Ovary (tissue), 9 donors: Measurements from ENCODE around the gene GSTT4. TPM values are rescaled to one million over a fixed set of nuclear protein-coding genes. Genes with fewer than 3 reads are reported as not detected.

ENCODE experiments used
- DNase-seq, 5 donors: peaks; one replicate each; pipeline ENCODE4 v3.0.0-alpha.2; 2019 to 2020
- H3K27ac ChIP-seq, 2 donors: fragments of 200-600 bp; one replicate each; pipeline versions ENCODE4 v1.5.1 to v1.8.0; 2019 to 2022
- H3K27me3 ChIP-seq: fragments of 200-600 bp; one replicate; pipeline ENCODE4 v1.8.0; 2022
- H3K36me3 ChIP-seq: fragments of 200-600 bp; sonication (generic); one replicate; pipeline ENCODE4 v1.5.1; 2019
- H3K4me1 ChIP-seq: one replicate; pipeline ENCODE4 v1.8.1; 2013; ENCODE audit warnings: mild to moderate bottlenecking, moderate library complexity; ENCODE audit not compliant: insufficient read depth
- H3K4me3 ChIP-seq: fragments of 200-600 bp; sonication (generic); one replicate; pipeline ENCODE4 v1.5.1; 2017
- H3K9me3 ChIP-seq, 2 donors: fragments of 200-600 bp in 1 of 2; sonication (generic) in 1 of 2; one replicate each; pipeline versions ENCODE4 v1.5.1 to v1.8.1; 2013 to 2019; ENCODE audit warnings: mild to moderate bottlenecking in 1 of 2, moderate library complexity in 1 of 2
- EP300 ChIP-seq: sonication (generic); formaldehyde crosslinking; IDR thresholded peaks from one replicate; pipeline ENCODE4 v1.6.1; 2017; ENCODE audit warnings: antibody characterized with exemption
- POLR2A ChIP-seq: fragments of 450-650 bp; IDR thresholded peaks from one replicate; pipeline ENCODE4 v1.6.1; 2017; ENCODE audit warnings: antibody characterized with exemption, mild to moderate bottlenecking, moderate library complexity
- WGBS, 3 donors: extraction: QIAGEN DNeasy Blood & Tissue Kit in 1 of 3; methylation state at CpG; one replicate each; pipeline versions ENCODE4 v1.1.5 to v1.1.7; 2013 to 2017; 5-methylcytosine and 5-hydroxymethylcytosine counted together
- intact Hi-C, 4 donors: fragments of 100-400 bp; cut with DNase I; formaldehyde crosslinking; loops; one replicate each; pipeline versions ENCODE4 v1.11.0 to v1.15.1; 2022 to 2023
- polyA plus RNA-seq, 2 donors: library from polyadenylated mRNA; stranded (reverse); fragments of 200-250 nt in 1 of 2; fragments of 350-450 nt in 1 of 2; fragmentation: Illumina TruSeq in 1 of 2; extraction: RNeasy Lipid Tissue Mini Kit (QIAGEN cat#74804) in 1 of 2; gene quantifications; one replicate each; pipeline ENCODE4 v1.2.3, GENCODE V29; 2013 to 2014
- total RNA-seq, 7 donors: library from RNA; depleted of rRNA in 2 of 7; stranded (reverse); fragments of >200 nt in 2 of 7; fragmentation: NEBNext Ultra II Directional in 3 of 7; extraction: Animal tissue kit (Norgen Biotek cat#: 25700) in 3 of 7; gene quantifications; one replicate each; pipeline versions ENCODE4 v1.1.0 to v1.2.4, GENCODE V29; 2016 to 2023
- TF ChIP-seq, protein P1 (sequence below), 3 donors: fragments of 450-650 bp in 2 of 3; fragments of 200-600 bp in 1 of 3; IDR thresholded peaks; one replicate each; pipeline versions ENCODE4 v1.5.1 to v1.8.0; 2016 to 2022; ENCODE audit warnings: antibody characterized with exemption in 3 of 3, mild to moderate bottlenecking in 1 of 3
- donor health status: DM: no; HTN: no; CAD: no; lungs with moderate emphysema.
- donor health status: DM: no; HTN: no; CAD: no.
- donor health status: Bipolar disorder and iron deficiency.
- donor health status: DM: yes; HTN: yes; CAD: no.
- donor health status: DM: no; HTN: no; CAD: no.
- donor health status: DM: yes; HTN: yes; CAD: no.

Gene GSTT4
- total and polyA plus RNA-seq, 9 donors = not detected

DNA sequence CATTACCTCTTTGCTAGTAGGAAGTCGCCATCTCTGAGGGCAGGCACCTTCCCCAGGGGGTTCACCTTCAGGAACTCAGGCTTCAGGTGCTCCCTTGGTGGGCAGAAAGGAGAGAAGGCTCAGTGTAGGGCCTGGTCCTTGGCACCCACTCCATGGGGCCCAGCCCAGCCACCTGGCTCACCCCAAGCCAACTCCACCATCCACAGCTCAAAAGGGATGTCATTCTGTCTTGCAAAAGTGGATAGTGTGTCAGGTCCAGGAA, 2.7 kb upstream of the GSTT4 start:
- Histone ChIP-seq H3K27me3 (no peaks in the 10 kb centered on the region), H3K36me3 (no peaks in the 10 kb centered on the region), H3K27ac (no peak overlapping the region), H3K9me3 (no peaks in the 10 kb centered on the region), H3K4me1 (no peaks in the 10 kb centered on the region), H3K4me3 (no peak overlapping the region)
- TF ChIP-seq, protein P1, sequence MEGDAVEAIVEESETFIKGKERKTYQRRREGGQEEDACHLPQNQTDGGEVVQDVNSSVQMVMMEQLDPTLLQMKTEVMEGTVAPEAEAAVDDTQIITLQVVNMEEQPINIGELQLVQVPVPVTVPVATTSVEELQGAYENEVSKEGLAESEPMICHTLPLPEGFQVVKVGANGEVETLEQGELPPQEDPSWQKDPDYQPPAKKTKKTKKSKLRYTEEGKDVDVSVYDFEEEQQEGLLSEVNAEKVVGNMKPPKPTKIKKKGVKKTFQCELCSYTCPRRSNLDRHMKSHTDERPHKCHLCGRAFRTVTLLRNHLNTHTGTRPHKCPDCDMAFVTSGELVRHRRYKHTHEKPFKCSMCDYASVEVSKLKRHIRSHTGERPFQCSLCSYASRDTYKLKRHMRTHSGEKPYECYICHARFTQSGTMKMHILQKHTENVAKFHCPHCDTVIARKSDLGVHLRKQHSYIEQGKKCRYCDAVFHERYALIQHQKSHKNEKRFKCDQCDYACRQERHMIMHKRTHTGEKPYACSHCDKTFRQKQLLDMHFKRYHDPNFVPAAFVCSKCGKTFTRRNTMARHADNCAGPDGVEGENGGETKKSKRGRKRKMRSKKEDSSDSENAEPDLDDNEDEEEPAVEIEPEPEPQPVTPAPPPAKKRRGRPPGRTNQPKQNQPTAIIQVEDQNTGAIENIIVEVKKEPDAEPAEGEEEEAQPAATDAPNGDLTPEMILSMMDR (IDR thresholded peaks at IDR 0.05) = no peak
- TF ChIP-seq EP300 = no peak
- TF ChIP-seq POLR2A = no peak
- intact Hi-C loops = loop anchor here in 1 of 4 donors (5.0 kb wide), 1 partner anchor 164 kb away; no protein-coding TSS in a partner anchor
- DNase-seq = no peak
- whole genome bisulfite sequencing, 3 donors = 84 to 92% (median 91%) methylated on average over 1 of the region's 1 CpG

DNA sequence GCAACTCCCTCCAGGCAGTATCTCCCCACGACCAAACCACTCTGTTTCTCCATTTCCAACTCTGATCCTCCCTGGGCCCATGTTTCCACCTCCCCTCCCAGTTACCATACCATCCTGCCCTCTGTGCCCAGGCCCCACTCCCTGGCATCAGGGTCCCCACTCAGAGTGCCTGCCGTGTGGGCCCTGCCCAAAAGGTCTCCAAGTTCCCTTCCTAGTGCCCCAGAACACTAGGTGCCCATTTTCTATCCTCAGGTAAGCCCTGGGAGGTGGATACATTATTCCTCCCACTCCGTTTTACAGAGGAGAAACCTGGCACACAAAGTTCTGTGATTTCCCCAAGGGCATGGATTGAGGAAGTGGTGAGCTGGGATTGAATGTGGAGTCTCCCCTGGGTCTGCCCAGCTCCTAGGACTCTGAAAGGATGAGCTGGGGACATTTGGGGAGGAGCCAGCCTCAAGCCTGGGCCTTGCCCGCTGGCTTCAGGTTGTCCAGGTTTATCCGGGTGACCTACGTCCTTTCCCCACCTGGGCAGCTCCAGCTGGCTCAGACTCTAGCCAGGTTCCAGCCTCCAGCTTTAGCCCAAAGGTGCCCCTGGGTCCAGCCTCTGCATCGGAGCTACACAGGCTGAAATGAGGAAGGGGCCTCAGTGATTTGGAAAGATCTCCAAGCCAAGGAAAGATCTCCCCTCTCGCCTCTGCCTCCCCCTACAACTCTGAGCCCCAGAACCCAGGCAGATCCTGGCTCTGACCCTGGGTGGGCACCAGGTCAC, 2.2 kb upstream of the GSTT4 start:
- intact Hi-C loops = loop anchor here in 1 of 4 donors (5.0 kb wide), 1 partner anchor 165 kb away; no protein-coding TSS in a partner anchor
- Histone ChIP-seq H3K36me3 (no peaks in the 10 kb centered on the region), H3K27me3 (no peaks in the 10 kb centered on the region), H3K4me3 (no peak overlapping the region), H3K9me3 (no peaks in the 10 kb centered on the region), H3K27ac (no peak overlapping the region), H3K4me1 (no peaks in the 10 kb centered on the region)
- 76 to 81% (median 77%) methylated on average over 8 of the region's 8 CpGs for WGBS, 3 donors
- TF ChIP-seq, protein P1 (IDR thresholded peaks at IDR 0.05) = no peak
- TF ChIP-seq POLR2A = no peak
- TF ChIP-seq EP300 = no peak
- no peak for DNase-seq

DNA sequence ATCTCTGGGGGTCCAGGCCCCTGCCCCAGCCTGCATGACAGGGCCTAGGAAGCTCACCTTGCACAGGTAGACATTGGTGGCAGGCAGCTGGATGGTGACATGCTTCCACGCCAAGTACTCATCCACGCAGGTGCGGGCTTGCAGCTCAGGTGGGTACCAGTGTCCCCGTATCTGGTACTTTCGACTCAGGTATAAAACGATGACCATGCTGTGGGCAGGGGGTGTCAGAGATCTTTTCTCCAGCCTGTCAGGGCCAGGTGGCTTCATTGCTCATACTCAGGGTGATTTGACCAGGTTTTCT, 1.6 kb upstream of the GSTT4 start:
- H3K36me3 ChIP-seq = no peaks in the 10 kb centered on the region
- H3K4me3 ChIP-seq = no peak overlapping the region
- no peak for DNase-seq
- WGBS, 3 donors = 86 to 89% (median 88%) methylated on average over 6 of the region's 6 CpGs
- TF ChIP-seq EP300 (no peak), POLR2A (no peak)
- TF ChIP-seq, protein P1 (IDR thresholded peaks at IDR 0.05) = no peak
- H3K4me1 ChIP-seq = no peaks in the 10 kb centered on the region
- intact Hi-C loops = loop anchor here in 1 of 4 donors (5.0 kb wide), 1 partner anchor 165 kb away; no protein-coding TSS in a partner anchor
- H3K9me3 ChIP-seq = no peaks in the 10 kb centered on the region
- H3K27ac ChIP-seq = no peak overlapping the region
- no peaks in the 10 kb centered on the region for H3K27me3 ChIP-seq

DNA sequence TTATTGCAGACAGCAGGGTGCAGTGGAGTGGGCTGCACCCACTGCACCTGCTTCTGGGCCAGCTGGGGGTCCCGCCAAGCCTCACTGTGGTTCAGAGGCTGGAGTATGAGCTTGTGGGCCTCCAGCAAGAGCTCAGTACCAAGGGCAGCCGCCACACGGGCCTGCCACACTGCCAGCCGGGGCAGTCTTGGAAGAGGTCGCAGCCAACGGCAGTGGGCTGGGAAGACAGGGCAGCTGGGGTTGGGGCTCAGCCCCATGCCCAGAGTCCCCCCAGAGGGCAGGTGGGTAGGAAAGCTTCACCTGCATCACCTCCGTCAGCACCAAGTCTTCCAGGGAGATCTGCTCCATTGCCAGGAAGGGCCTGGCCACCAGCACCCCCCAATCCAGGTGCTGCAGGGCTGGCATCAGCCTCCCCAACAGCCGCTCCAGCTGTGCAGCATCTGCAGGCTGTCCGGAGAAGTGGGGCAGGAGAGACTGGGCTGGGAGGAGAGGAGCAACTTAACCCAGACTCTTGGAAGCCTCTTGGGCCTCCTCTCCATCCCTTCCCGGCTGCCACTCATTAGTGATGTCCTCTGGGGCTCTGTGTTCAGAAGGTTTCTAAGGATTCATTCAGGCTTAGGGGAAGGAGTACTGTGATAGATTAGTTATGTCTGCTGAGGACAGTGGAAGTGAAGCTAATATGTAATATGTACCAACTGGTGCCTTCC, 1.1 kb upstream of the GSTT4 start:
- TF ChIP-seq, protein P1 (IDR thresholded peaks at IDR 0.05) = no peak
- no peak for TF ChIP-seq EP300
- no peak for TF ChIP-seq POLR2A
- no peaks in the 10 kb centered on the region for H3K36me3 ChIP-seq
- WGBS, 3 donors = 60 to 75% (median 74%) methylated on average over 10 of the region's 10 CpGs
- no peak for DNase-seq
- no peaks in the 10 kb centered on the region for H3K4me1 ChIP-seq
- H3K4me3 ChIP-seq = no peak overlapping the region
- no peaks in the 10 kb centered on the region for H3K9me3 ChIP-seq
- H3K27ac ChIP-seq = no peak overlapping the region
- intact Hi-C loops = loop anchor here in 1 of 4 donors (5.0 kb wide), 1 partner anchor 166 kb away; no protein-coding TSS in a partner anchor
- H3K27me3 ChIP-seq = no peaks in the 10 kb centered on the region
